ENCODE data around the gene CDKN2AIP. TPM values are rescaled to one million over a fixed set of nuclear protein-coding genes. Genes with fewer than 3 reads are reported as not detected.

CDKN2AIP gene
- total RNA-seq, 1 experiment from 2014 or later, result 24.0 TPM

GRCh38 chr4:183408796-183409195, 35.6 kb upstream of the CDKN2AIP start:
- WGBS (ENCODE audit: extremely low coverage, insufficient read length, low lambda C conversion rate), result no CpG with 5 or more reads among the region's 8 CpGs
- no peaks in the 10 kb centered on the region for H3K23me2 ChIP-seq (ENCODE audit: insufficient read length, low read depth, low read length, poor library complexity, severe bottlenecking)
- no peaks in the 10 kb centered on the region for H3K36me3 Mint-ChIP-seq (ENCODE audit: insufficient read depth in 1 of 3, low read depth in 3 of 3)
- H2BK120ac ChIP-seq (ENCODE audit: low read depth, low read length, poor library complexity, severe bottlenecking), result no peak overlapping the region
- H2BK12ac ChIP-seq (ENCODE audit: insufficient read length, low read depth, low read length), result no peak overlapping the region
- H3K27me3 ChIP-seq (ENCODE audit: insufficient read depth, low read length), result no peaks in the 10 kb centered on the region
- TF ChIP-seq CTCF (conservative IDR thresholded peaks at IDR 0.05), result no peak
- H3T11ph ChIP-seq (ENCODE audit: low read length), result no peak overlapping the region
- H3K79me1 ChIP-seq (ENCODE audit: insufficient read depth, low read depth, low read length, poor library complexity, severe bottlenecking), result no peaks in the 10 kb centered on the region
- H4K8ac ChIP-seq (replicated peaks; ENCODE audit: insufficient read length, low read depth, low read length), result no peak overlapping the region
- H3K56ac ChIP-seq (ENCODE audit: insufficient read length, low read depth, low read length), result no peak overlapping the region
- H3K9me3 Mint-ChIP-seq, result no peaks in the 10 kb centered on the region
- no peak overlapping the region for H3K4me3 Mint-ChIP-seq
- H3K9ac ChIP-seq (ENCODE audit: extremely low read depth, insufficient read length, low read length), result no peak overlapping the region
- H3K4me1 Mint-ChIP-seq, result peaks cover 9 to 15% of the 10 kb centered on the region in 2 experiments
- no peak overlapping the region for H2AFZ ChIP-seq (ENCODE audit: low read length)
- H3K27ac Mint-ChIP-seq, result no peak overlapping the region; a peak in 1 of 7 replicates
- H3K79me2 ChIP-seq (ENCODE audit: insufficient read depth, low read length), result no peaks in the 10 kb centered on the region
- H3K4ac ChIP-seq (ENCODE audit: low read depth, low read length), result no peak overlapping the region
- no peak overlapping the region for H2AK5ac ChIP-seq (ENCODE audit: insufficient read length, low read length)
- H3K18ac ChIP-seq (ENCODE audit: insufficient read length, low read depth, low read length), result no peak overlapping the region
- H3K27ac ChIP-seq (ENCODE audit: insufficient read length, low read depth, low read length), result no peak overlapping the region
- peaks cover 7% of the 10 kb centered on the region for H3K27me3 Mint-ChIP-seq (ENCODE audit: low read depth)
- H3K4me1 ChIP-seq (ENCODE audit: insufficient read depth, low read length), result no peaks in the 10 kb centered on the region; the same call in 1 of the 2 replicates
- H3K23ac ChIP-seq (ENCODE audit: insufficient read length, low read depth, low read length), result no peak overlapping the region
- no peak overlapping the region for H3K14ac ChIP-seq (ENCODE audit: insufficient read depth, low read length)
- DNase-seq, result no peak
- no peaks in the 10 kb centered on the region for H3K9me3 ChIP-seq (ENCODE audit: control insufficient read depth, low read depth, low read length)
- H4K20me1 ChIP-seq (ENCODE audit: control insufficient read depth, insufficient read depth, insufficient read length), result no peaks in the 10 kb centered on the region
- H2BK20ac ChIP-seq (ENCODE audit: low read depth, low read length, poor library complexity, severe bottlenecking), result no peak overlapping the region
- H2BK15ac ChIP-seq (ENCODE audit: low read depth, low read length), result no peak overlapping the region
- no peak overlapping the region for H2BK5ac ChIP-seq (ENCODE audit: insufficient read length, low read length)
- no peak overlapping the region for H4K5ac ChIP-seq (ENCODE audit: insufficient read length, low read depth, low read length)
- no peak overlapping the region for H3K4me2 ChIP-seq (ENCODE audit: insufficient read depth, insufficient read length, low read length)
- no peak overlapping the region for H4K91ac ChIP-seq (ENCODE audit: insufficient read length, low read depth, low read length)

All from H9 (cell line).